GM21576 (cell line): ENCODE measurements around the gene ENOX1.

ENCODE experiments used
- ATAC-seq: cut with Tn5 transposase; IDR thresholded peaks from one replicate; pipeline ENCODE4 v1.9.1; 2021; ENCODE audit warnings: mild to moderate bottlenecking, moderate library complexity; ENCODE audit not compliant: unreplicated experiment

Gene ENOX1

GRCh38 chr13:43269037-43269481 is 517.7 kb downstream of the ENOX1 start:
- no peak for ATAC-seq

GRCh38 chr13:43268632-43269031 is 518.1 kb downstream of the ENOX1 start:
- ATAC-seq: no peak

- ATAC-seq: no peak
Observed at GRCh38 chr13:43267916-43268315, 518.9 kb downstream of the ENOX1 start.

GRCh38 chr13:43266936-43267615 is 519.7 kb downstream of the ENOX1 start:
- ATAC-seq: no peak

DNA sequence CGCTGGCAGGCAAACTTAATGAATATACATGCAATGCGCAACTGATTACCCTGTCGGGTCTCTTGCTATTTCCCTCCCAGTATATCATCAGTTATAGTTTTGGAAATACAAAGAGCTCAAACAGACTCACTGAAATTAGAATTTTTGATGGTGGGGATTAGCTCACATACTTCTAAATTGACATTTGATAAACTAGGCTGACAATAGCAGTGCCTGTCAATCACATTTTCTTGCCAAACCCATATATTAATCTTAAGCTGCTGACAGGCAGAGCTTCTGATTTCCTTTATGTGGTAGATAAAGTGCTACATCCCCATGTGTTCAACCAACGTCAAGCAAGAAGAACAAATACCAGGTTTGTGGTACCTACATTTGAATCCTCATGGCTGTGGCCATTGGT is 521.7 kb downstream of the ENOX1 start:
- ATAC-seq: no peak

- no peak for ATAC-seq
Observed at GRCh38 chr13:43264458-43264857, 522.3 kb downstream of the ENOX1 start.

- no peak for ATAC-seq
Observed at GRCh38 chr13:43263047-43263446, 523.7 kb downstream of the ENOX1 start.

DNA sequence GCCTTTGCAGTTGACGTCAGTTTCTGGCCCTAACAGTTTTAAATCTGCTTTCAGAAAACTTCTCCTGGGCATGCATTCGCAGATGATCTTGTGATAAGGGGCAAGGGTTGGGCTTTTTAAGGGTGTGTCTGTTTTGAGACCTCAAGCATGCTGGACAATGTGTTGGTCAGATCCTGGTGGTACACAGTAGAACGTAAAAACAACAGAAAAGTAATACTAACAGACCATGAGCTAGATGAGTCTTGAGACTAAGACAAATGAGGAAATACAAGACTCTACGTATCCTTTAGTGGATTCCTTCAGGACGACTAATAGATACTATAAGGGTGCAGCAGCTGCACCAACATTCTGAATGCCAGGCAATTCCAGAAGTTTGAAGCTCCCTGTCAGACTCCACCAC is 525.8 kb downstream of the ENOX1 start:
- ATAC-seq: no peak

DNA sequence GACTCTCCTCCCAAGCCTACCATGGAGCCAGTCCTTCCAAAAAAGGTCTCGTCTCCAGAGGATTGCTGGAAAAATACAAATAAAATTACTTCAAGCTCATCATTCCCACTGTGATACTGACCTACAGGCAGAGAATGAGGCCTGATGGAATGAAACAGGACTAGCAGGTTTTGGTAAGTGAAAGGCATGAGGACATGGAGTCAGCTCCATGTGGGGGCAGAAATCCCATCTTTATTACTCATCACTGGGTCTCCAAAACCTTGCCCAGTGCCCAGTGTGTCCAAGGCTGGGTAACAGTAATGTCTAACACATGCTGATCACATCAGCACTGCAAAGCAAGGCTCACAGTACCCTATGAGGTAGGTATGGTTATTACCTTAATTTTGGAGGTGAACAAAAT is 528.0 kb downstream of the ENOX1 start:
- ATAC-seq: no peak

- no peak for ATAC-seq
Observed at GRCh38 chr13:43257765-43258164, 529.0 kb downstream of the ENOX1 start.

DNA sequence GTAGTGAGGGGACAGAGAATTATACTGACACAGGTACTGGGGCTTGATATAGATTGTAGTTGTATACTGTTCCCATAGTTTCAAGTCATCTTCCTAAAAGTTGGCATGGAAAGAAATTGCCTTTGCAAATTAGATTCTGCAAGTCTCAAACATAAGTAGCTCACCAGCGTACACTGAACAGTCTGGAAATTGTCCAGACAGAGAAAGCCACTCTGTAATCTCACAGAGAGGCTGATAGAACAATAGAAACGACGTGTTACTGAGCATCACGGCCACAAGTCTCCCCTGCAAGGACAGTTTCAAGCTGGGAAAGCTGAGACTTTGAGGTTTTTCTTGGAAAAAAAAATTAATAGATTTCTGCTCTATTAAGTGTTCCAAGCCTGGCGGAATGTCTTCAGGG is 534.8 kb downstream of the ENOX1 start:
- ATAC-seq: no peak

DNA sequence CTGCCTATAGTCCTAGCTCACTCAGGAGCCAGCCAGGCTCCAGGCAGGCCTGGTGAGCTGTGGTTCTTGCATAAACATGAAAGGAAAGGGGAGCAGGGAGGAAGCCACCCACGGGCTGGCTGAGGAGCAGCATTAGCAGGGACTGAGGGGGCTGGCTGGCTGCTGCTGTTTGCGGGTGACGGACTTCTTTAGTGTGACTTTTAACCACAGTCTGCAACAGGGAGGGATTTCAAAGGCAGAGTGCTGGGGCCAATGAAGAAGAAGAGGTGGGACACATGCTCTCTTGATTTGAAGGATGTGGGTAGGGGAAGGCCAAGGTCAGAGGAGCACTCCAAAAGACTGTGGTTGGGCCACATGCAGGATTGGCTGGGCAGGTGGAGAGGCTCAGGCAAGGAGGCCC is 540.4 kb downstream of the ENOX1 start:
- no peak for ATAC-seq

- ATAC-seq: no peak
Observed at GRCh38 chr13:43245374-43245964, 541.3 kb downstream of the ENOX1 start.

- no peak for ATAC-seq
Observed at GRCh38 chr13:43244481-43244880, 542.3 kb downstream of the ENOX1 start.

DNA sequence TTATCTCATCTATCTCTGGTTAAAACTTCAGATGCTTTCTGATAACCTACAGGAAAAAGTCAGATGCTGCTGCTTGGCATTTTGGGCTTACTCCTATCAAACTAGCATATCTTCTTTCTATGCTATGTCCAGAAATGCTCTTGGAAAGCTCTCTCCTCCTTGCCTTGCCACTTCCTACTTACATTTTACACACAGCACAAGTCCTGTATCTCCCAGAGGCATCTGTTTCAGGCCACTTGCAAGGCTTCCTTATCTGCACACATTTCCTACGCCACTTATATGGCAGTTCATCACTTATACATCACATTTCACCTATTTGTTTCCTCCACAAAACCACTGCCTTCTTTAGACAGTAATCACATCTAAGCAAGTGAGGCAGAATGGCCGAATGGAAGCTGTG is 543.1 kb downstream of the ENOX1 start:
- no peak for ATAC-seq

DNA sequence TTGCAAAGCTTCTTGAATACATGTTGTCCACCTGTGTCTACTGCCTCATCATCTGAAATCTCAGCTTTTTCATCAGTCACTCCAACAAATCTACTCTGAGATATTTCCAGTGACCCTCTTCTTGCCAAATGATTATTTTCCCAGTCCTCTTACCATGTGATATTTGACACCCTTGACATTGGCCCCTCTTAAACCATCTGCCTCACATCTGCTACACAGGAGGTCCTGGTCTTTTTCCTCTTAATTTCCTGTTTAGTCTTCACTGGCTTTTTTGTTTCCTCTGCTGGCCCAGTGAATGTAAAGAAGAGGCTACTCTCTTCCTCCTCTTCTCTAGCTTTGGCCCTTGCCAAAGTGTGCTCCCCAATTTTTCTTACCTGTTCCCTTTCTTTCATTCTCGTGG is 544.7 kb downstream of the ENOX1 start:
- ATAC-seq: no peak

DNA sequence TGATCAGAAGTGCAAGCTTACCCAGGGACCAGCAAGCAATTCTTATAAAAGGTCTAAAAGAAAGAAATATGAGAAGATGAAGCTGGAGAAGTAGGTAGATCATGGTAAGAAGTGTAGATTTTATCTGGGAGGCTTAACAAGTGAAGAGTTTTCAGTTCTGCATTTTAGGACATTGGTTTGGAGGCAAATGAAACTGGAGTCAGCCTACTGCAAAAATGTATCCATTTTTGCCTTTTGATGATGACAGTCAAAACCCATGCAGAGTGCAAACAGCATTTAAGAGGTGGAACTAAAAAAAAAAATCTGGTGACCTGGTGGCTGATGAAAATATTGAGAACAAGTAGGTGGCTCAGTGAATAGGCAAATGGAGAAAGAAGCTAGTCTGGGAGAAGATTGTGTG is 546.5 kb downstream of the ENOX1 start:
- peak; percentile 93 for ATAC-seq

DNA sequence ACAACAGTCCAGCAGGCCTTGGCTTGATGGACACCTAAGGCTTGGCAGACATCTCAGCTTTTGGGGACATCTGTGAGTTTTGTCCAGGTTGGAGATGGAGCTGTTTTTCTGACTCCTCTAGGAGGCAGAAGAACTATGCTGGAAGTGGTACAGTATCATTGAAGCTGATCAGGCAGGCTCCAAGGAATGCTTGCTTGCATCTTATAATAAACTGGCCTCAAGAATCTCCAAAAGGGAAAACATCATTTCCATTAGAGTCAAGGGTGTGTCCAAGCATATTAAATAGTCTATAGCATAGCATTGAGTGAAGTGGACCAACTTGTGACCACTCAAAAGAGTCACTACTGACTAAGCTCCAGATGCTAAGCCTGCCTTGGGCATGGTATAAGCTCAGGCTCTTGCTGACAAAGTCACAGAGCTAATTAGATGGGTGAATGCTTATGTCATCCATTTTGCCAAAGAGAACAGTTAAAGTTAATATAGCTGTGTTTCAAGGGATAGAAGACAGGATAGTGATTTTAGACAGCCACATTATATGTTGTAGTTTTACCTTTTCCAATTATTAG is 547.4 kb downstream of the ENOX1 start:
- ATAC-seq: no peak

GRCh38 chr13:43238341-43239083 is 548.3 kb downstream of the ENOX1 start:
- no peak for ATAC-seq

DNA sequence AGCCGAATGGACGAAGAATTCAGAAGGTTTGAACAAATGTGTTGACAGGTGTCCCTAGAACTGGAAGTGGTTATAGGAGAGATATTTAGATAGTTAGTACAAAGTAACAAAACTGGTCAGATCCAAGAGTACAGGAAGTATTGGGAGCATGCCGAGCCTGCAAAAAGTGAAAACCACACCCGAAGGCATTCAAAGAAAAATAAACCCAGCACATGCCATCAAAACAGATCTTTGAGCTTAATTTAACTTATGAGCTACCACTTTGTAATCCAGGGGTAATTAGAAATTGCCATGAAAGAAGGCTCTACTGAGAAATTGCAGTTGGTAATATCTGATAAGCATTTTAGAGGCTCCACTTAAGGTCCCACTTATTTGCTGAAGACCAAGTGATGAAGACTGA is 549.2 kb downstream of the ENOX1 start:
- no peak for ATAC-seq

DNA sequence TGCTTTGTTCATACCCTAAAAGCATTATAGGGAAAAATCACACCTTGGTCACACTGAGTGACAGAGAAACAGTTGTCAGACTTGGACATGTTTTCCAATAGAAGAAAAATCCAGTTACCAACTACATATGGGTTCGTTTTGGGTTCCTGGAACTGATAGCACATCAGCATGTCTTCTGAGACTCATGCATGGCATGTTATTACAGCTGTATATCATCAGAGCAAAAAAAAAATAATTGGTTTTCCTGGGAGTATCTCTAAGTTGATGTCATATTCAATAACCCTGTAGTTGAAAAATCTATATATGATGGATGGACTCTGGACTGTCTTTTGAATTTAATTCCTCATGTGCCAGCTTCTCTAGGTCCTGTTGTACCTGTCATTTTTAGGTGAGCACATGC is 551.7 kb downstream of the ENOX1 start:
- no peak for ATAC-seq

GRCh38 chr13:43232873-43233265 is 553.9 kb downstream of the ENOX1 start:
- no peak for ATAC-seq
